IPS-NIHi7 (cell line): ENCODE results near the gene FOXF1.

Experiments used
- DNase-seq: peaks from one replicate; pipeline ENCODE4 v3.0.0; 2012; ENCODE audit warnings: mixed read lengths; ENCODE audit errors: extremely low spot score

FOXF1 gene

DNA sequence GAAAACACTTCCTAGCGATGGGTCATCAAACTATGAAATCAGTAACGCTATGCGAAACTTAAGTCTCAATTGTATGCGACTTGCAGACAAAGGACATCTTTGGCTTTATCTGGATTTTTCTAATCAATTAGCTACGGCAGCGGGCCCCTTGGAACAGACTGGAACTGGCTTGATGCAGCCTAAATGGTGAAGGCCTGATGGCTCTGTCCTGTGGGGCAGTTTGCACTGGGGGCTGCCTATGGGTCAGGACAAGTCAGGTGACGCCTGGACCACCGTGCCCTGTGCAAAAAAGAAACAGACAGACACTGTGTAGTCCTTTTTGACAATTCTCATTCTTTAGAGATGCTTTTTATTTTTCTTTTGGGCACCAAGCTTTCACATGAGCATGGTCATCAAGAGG is 22.7 kb downstream of the FOXF1 start:
- DNase-seq, result no peak

- no peak for DNase-seq
Measured at GRCh38 chr16:86533767-86534351, 23.5 kb downstream of the FOXF1 start.

DNA sequence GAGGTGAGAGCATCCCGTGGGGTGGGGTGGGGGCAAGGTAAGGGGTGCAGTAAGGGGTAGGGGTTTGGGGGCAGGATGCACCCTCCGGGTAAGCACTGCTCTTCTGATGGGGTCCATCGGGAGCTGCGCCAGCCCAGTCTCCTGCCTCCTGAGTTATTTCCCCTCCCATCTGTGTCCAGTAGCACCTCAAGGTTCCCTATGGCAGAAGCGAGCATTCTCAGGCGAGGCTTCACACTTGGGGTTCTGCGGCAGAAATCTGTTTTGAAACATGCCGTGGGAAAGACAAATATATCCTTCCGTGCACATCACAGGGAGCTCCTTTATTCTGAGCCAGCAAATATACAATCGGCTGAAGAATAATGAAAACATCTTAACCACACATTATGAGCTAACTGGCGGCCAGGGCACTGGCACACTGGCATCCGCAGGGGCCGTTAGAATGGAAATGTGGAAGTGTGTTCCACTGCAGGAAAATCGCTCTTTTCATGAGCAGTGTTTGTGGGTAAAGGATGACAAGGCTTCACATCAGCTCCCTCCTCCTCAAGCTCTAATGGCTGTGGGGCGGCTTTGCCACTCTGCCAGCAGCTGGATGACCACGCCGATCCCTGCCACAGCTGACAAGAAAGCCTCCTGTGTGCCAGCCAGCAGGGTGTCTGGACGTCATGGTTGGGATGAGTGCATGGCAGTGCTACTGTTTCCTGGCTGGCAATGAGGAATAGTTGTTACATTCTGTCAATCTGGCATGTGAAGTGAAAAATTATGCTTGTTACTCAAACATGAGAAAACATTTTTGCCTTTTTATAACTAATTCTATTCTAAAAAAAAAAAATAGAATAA is 24.7 kb downstream of the FOXF1 start:
- DNase-seq, result no peak

DNA sequence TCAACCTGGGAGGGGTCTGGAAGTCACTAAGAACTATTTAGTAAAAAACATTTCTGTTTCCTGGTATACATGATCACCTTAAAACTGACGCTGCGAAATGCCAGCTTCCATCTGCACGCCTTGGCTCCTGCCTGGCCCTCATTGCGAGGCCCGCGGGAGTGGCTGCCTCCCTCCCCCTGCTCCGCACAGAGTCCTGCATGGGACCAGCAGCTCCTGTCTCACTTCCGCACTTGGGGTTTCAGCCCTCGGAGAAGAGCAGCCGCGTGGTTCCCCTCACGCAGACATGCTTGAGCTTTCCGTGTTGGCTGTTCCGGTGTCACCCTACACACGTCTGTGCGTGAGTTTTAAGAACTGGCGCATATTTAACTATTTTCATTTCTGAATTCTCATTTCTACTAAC is 26.3 kb downstream of the FOXF1 start:
- no peak for DNase-seq

DNA sequence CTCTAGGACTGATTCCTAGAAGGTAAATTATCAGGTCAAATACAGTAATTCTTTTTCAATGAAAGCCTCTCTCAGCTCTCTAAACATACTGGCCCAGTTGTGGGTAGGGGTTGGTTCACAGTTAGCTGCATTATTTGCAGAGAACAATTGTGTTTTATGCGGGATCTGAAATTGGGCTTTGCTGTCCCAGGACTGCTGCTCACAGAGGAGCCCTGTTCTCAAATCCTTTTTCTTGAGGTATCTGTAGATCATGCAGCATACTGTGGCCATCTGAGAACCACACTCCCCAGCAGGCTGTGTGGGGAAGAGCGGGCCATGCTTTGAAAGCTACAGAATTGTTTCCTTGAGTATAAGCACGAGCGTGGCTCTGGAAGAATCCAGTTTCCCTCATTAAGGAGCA is 27.2 kb downstream of the FOXF1 start:
- DNase-seq, result no peak

DNA sequence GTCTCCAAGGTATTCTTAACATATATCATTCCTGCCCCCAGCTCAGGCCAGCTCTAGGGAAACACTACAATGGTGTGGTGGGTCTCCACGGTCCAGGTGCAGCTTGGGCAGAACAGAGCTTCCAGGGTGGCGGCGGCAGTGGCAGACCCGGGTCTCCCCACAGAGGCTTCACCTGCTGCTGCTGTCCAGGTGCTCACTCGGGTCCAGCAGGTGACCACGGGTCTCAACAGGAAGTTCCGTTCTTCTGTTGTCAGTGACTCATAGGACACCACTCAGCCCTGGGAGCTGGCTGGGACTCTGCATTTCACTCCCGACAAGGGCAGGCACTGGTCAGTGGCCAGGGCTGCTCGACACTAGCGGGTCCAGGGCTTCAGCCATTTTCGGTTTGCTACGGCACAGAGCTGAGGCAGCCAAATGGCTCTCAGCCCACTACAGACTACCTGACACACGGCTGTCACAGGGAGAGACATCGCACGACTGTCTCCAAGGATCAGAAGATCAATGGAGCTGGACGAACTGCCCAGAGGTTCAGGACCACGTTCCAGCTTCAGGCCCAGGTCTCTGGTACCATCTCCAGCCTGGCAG is 28.0 kb downstream of the FOXF1 start:
- DNase-seq, result no peak

GRCh38 chr16:86540894-86541293 is 30.6 kb downstream of the FOXF1 start:
- no peak for DNase-seq

GRCh38 chr16:86541560-86541959 is 31.2 kb downstream of the FOXF1 start:
- no peak for DNase-seq

DNA sequence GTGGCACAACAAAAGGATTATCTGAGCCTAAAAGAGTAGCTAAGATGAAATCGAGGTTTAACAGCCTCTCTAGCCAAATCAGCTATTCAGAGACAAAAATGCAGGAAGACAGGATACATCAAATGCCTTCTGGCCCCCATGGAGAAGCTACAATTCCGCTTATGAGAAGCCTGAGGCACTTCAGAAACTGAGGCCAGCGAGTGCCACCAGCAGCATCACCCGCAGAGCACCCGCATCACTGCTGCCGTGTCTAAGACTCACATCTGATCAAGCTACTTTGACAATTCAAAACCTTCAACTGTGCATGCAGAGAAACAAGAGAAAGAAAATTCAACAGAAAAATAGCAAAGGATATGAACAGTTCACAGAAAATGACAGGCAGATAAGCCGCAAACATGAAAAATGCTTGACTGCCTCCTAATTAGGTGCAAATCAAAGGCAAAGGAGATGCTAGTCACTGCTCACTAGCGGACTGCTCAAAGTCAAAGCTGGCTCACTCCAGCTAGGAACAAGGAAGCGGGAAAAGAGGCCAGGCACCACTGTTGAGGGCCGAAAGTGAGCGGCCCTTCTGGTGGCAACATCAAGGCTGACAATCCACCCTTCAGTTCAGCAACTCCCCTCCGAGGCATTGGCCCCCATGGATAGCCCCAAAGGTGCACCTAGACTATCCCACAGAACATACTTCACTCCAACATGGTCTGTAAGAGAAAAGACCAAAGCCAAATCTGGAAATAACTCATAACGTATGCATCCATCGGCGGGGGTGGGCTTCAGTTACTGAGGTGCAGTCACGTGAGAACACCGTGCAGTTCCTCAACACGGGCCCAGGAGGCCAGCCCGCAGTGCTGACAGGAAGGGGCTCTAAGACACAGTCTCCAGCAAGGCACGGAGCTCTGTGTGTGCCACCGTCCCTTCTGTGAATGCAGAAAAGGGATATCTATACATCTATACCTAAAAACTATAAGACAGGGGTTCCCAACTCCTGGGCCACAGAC is 32.7 kb downstream of the FOXF1 start:
- DNase-seq, result no peak

DNA sequence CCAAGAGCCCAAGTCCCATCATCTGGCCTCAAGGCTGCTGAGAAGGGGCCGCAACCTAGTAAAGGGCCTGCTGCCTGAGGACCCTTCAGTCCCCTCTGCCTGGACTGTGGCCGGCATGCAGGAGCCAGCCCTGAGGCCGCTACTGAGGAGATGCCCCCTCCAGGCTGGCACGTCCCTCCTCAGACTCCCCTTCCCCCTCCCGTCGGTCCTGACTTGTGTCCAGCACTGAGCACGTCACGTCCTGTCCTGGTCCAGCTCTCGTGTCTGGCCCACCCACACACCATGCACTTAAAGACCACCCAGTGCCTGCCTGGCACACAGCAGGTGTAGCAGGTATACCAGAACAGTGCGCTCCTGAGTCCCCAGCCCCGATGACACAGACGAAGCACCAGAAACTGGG is 35.2 kb downstream of the FOXF1 start:
- no peak for DNase-seq

DNA sequence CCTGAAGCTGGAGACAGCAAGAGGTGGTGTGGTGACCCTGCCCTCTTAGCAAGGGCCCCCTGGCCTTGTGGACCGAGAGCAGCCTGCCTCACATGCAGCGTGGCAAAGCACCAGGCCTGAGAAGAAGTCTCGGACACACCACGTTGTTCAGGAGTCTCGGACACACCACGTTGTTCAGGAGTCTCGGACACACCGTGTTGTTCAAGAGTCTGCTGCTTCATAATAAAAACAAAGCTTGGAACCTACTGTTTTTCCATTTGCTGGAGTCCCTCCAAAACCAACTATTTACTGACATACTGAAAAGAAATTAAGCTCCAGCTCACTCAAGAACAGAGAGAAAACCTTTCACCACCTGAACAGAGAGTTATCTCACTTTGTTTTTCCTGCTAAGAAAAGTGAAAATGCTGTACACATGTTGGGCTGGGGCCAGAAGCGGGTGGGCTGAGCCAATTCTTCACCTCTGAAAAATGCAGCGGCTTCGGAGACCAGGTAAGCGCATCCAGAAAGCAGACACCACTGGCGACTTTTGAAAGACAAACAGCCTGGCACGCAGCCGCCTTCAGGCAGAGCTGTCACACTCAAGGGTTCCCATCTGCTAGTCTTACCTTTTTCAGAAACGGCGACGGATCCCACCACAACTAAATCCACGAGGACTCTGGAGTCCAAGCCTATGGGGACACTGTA is 35.8 kb downstream of the FOXF1 start:
- DNase-seq, result no peak

DNA sequence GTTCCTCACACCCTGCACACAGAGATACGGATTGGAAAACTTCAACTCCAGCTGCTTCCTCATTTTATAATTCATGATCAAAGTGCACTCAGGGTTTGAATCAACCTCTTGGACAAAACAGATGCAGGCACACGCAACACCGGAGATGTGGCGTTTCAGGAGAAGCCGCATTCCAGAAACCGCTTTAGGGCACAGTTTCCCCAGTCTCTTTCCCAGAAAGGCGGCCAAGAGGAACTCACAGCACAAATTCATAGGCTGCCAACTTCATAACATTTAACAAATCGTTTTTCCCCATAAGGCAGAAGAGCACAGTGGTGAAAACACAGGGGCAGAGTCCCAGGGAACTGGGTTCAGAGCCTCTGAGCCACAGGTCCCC is 36.3 kb downstream of the FOXF1 start:
- DNase-seq, result no peak

- DNase-seq, result no peak
Measured at GRCh38 chr16:86547286-86547685, 37.0 kb downstream of the FOXF1 start.

DNA sequence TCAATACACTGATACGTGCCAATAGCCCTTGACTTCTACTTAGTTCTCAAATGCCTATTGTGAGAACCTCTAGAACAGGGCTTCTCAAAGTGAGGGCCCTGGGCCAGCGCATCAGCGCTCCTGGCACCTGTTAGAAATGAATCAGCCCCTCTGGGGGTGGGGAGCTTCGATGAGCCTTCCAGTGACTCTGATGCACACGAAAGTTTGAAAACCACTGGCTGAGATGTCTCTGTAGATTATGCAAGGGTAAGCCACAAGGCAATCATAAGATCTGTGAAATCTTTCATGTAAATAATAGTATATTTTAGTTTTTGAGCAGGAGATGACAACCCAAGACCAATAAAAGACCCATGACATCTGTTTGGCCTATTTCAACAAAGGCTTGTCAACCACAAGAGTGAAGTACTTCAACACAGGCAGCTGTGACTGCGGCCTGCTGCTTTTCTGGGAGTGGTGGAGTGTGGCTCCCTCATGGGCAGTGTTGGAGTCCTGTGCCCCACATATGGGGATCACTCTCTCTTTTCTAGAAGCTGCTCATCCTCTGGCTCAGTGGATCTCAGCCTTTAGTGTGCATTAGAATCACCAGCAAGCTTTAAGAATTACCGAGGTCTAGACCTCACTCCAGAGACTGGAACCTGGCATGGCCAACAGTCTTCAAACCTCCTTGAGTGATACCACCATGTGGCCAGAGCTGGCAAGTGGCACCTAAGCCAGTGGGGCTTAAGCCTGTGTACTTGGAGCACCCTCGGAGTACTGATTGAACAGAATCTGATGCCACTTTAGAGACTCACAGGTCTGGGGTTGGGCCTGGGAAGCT is 39.0 kb downstream of the FOXF1 start:
- no peak for DNase-seq

GRCh38 chr16:86549893-86550190 is 39.5 kb downstream of the FOXF1 start:
- DNase-seq, result no peak

GRCh38 chr16:86550281-86550680 is 40.0 kb downstream of the FOXF1 start:
- no peak for DNase-seq

- no peak for DNase-seq
Measured at GRCh38 chr16:86553356-86553755, 43.0 kb downstream of the FOXF1 start.

DNA sequence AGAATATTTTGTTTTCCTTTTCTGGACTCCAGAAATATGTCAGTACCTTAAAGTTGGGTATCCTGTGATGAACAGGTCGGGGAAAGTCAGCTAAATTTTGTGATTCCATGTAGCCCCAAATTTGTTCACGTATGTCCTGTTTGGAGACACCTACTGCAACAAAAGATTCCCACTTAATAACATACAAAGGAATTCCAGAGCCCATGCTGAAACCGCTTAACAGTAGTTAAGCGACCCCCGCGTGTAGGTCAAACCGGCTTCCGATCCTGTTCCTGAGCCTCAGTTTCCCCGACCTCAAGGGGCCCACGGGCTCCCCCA is 44.2 kb downstream of the FOXF1 start:
- DNase-seq, result no peak

DNA sequence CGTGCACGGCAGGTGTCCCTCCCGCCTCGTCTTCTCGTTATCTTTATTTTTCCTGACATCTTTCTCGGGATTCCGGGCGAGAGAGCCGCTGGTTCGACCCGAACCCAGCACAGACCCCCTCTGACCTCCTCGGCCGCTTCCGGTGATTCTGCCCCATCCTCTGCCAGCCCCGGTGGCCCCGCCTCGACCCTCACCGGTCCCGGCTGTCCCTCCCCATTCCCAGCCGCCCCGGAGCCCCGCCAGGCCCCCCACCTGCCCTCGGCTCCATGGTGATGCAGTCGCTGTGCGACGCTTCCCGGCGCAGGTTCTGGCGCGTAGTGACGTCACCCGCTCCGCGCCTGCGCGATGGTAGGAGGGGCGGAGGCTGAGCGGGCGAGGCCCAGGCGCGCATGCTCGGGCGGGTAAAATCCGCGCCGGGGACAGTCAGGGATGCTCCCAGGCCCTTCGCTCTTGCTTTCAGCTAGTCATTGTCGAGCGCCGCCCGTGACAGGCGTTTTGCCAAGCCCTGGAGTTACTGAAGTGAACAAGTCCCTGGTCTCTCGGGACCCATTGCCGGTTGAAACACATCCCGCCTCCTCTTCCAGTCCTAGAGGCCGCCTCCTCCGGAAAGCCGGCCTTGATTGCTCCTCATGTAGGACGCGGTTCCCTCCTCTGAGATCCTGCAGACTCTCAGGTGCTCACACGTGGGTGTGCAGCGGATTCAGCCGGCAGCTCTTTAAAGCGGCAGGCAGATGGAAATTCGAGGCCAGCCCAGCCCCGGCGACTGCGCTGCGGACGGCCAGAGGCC is 44.8 kb downstream of the FOXF1 start, which contains the start of gene MTHFSD:
Gene MTHFSD, minus strand, starts transcription at position 319 of the 787 bp plus-strand sequence. Its CDS starts 51 bp downstream, at position 268.
- DNase-seq, result peak; percentile 97

GRCh38 chr16:86555704-86556075 is 45.4 kb downstream of the FOXF1 start:
- no peak for DNase-seq
